CD4-positive, alpha-beta memory T cell (primary cell): Measurements from ENCODE around the gene ZNF618. TPM values are rescaled to one million over a fixed set of nuclear protein-coding genes. Genes with fewer than 3 reads are reported as not detected.
A peak's percentile ranks its signal among the peaks of the same experiment; 100 is the strongest.

Experiments used
- CTCF ChIA-PET: fragments of 350-600 bp; sonication (Branson Sonifier 250); formaldehyde crosslinking; loops from one replicate; lab custom pipeline; 2021; ENCODE audit warnings: inconsistent platforms; ENCODE audit not compliant: partially characterized antibody; lab: Charles Lee
- POLR2A ChIA-PET: fragments of 350-600 bp; sonication (Branson Sonifier 250); formaldehyde crosslinking; loops from one replicate; lab custom pipeline; 2021; ENCODE audit not compliant: partially characterized antibody; lab: Charles Lee
- DNase-seq, 5 donors: peaks; one replicate each; pipeline versions ENCODE4 v3.0.0 to v3.0.0-alpha.2; 2020 to 2022; ENCODE audit warnings: mixed read lengths in 1 of 5
- H3K27ac ChIP-seq: one replicate; pipeline ENCODE4 v1.7.0; 2013; ENCODE audit warnings: low read depth, low read length
- H3K27me3 ChIP-seq: 2 replicates; pipeline ENCODE4 v1.7.0; 2013; ENCODE audit warnings: mild to moderate bottlenecking, low read length, moderate library complexity; ENCODE audit not compliant: insufficient read depth
- H3K36me3 ChIP-seq: 2 replicates; pipeline ENCODE4 v1.7.0; 2013; ENCODE audit warnings: mild to moderate bottlenecking, low read length, moderate library complexity; ENCODE audit not compliant: insufficient read depth
- H3K4me1 ChIP-seq: 2 replicates; pipeline ENCODE4 v1.7.0; 2013; ENCODE audit warnings: mild to moderate bottlenecking, low read length, moderate library complexity; ENCODE audit not compliant: insufficient read depth
- H3K4me3 ChIP-seq, 2 donors: one replicate each; pipeline ENCODE4 v1.7.0; 2013; ENCODE audit warnings: low read length in 2 of 2, mild to moderate bottlenecking in 1 of 2
- H3K9me3 ChIP-seq, 2 donors: one replicate each; pipeline ENCODE4 v1.7.0; 2013; ENCODE audit warnings: low read length in 2 of 2, control low read depth in 1 of 2; ENCODE audit not compliant: control insufficient read depth in 1 of 2
- H3K27ac Mint-ChIP-seq, 7 donors: one replicate each; pipeline ENCODE4 v1.8.0; 2020 to 2021; ENCODE audit warnings: mixed read lengths in 7 of 7, mild to moderate bottlenecking in 6 of 7, inconsistent platforms in 3 of 7, moderate library complexity in 3 of 7
- H3K27me3 Mint-ChIP-seq, 2 donors: one replicate each; pipeline ENCODE4 v1.8.0; 2020 to 2021; ENCODE audit warnings: mixed read lengths in 2 of 2
- H3K36me3 Mint-ChIP-seq, 2 donors: one replicate each; pipeline ENCODE4 v1.8.0; 2020 to 2021; ENCODE audit warnings: mixed read lengths in 2 of 2, inconsistent platforms in 1 of 2, mild to moderate bottlenecking in 1 of 2
- H3K4me1 Mint-ChIP-seq, 4 donors: one replicate each; pipeline ENCODE4 v1.8.0; 2020 to 2021; ENCODE audit warnings: mixed read lengths in 4 of 4, mild to moderate bottlenecking in 1 of 4
- H3K4me3 Mint-ChIP-seq, 8 donors: one replicate each; pipeline ENCODE4 v1.8.0; 2020 to 2021; ENCODE audit warnings: mixed read lengths in 8 of 8, mild to moderate bottlenecking in 7 of 8, moderate library complexity in 6 of 8, inconsistent platforms in 3 of 8
- H3K9me3 Mint-ChIP-seq, 8 donors: one replicate each; pipeline ENCODE4 v1.8.0; 2020 to 2021; ENCODE audit warnings: mixed read lengths in 8 of 8, mild to moderate bottlenecking in 5 of 8, inconsistent platforms in 3 of 8, moderate library complexity in 1 of 8
- intact Hi-C: fragments of 100-400 bp; cut with micrococcal nuclease; formaldehyde crosslinking; loops from one replicate; pipeline ENCODE4 v1.15.1; 2023
- polyA plus RNA-seq, 2 donors: library from polyadenylated mRNA; unstranded; fragments of 300-500 nt; fragmentation: Illumina TruSeq; gene quantifications; one replicate each; pipeline ENCODE4 v1.2.3, GENCODE V29; 2021
- total RNA-seq, 2 experiments: library from RNA; stranded (reverse); gene quantifications; one replicate each; pipeline ENCODE4 v1.2.3, GENCODE V29; 2021

Gene ZNF618
- total and polyA plus RNA-seq, 4 experiments from 2014 or later, result 0.79 to 1.7 (median 0.80) TPM; not detected in 1

DNA sequence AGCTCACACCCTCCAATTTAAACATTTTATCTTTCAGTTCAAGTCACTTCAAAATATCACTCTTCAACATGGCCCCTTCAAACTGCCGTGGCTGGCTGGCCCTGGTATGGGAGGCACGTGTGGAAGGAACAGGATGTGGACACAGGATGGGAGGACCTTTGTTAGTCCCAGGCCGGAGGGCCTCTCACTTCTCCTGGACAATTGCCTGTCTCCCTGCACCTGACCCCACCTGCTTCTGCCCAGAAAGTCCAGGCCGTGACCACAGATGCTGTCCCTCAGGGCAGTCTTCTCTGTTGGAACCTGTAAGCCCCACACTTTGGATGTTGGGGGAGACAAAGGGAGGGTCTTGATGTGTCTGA lies 182.6 kb downstream of the ZNF618 start:
- intact Hi-C loops, result no loop called here
- Histone ChIP-seq H3K36me3 (no peaks in the 10 kb centered on the region), H3K4me3 (no peak overlapping the region), H3K27me3 (no peaks in the 10 kb centered on the region), H3K27ac (no peak overlapping the region), H3K4me1 (no peaks in the 10 kb centered on the region), H3K9me3 (no peaks in the 10 kb centered on the region)
- Mint-ChIP-seq H3K4me1 (no peaks in the 10 kb centered on the region), H3K36me3 (no peaks in the 10 kb centered on the region), H3K9me3 (no peaks in the 10 kb centered on the region), H3K4me3 (no peak overlapping the region), H3K27ac (no peak overlapping the region), H3K27me3 (peaks cover 14 to 17% of the 10 kb centered on the region in 2 donors)
- DNase-seq, result no peak
- ChIA-PET CTCF (interaction anchor here (2.6 kb wide), 1 partner anchor 24 kb away, joined by 10 read pairs; no protein-coding TSS in a partner anchor), POLR2A (no interaction called here)

DNA sequence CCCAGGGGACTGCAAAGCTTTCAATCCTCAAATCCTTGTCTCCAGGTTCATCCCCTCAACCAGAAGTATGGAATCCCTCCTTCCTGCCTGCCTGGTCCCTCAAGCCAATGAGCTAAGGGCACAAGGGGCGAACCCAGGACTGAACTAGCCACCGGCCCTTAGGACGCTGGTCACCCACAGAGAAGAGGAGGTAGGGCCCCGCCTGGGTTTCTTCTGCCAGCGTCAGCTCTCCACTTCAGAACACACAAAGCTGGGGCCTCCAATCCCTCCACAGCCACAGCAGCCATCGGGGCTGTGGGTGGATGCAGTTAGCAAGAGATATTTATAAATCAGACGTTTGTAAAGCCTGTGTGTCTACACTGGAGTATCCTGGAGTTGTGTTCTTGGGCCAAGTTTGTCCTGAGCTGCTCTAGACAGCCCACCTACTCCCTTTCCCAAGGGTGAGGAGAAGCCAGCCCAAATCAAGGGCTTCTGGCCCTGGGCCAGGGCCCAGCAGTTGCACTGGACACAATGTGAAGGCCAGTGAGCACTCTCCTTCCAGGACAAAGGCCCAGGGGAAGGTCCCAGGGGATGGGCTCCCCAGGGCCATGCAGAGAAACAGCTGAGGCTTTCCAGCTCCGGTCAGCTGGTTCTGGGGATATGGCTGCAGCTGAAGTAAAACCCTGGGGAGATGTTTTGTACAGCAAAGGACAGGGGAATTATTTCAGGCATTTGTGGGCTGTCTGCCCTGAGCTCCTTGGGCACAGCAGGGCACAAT lies 183.1 kb downstream of the ZNF618 start:
- Mint-ChIP-seq H3K27ac (no peak overlapping the region), H3K27me3 (peaks cover 14 to 17% of the 10 kb centered on the region in 2 donors), H3K4me1 (no peaks in the 10 kb centered on the region), H3K9me3 (peaks cover 0 to 3% (median 0%) of the 10 kb centered on the region in 8 donors), H3K4me3 (no peak overlapping the region), H3K36me3 (no peaks in the 10 kb centered on the region)
- Histone ChIP-seq H3K4me3 (no peak overlapping the region), H3K27me3 (no peaks in the 10 kb centered on the region), H3K9me3 (no peaks in the 10 kb centered on the region), H3K36me3 (no peaks in the 10 kb centered on the region), H3K27ac (no peak overlapping the region), H3K4me1 (no peaks in the 10 kb centered on the region)
- intact Hi-C loops, result no loop called here
- CTCF ChIA-PET, result interaction anchor here (2.6 kb wide), 1 partner anchor 23 kb away, joined by 10 read pairs; no protein-coding TSS in a partner anchor
- POLR2A ChIA-PET, result no interaction called here
- no peak for DNase-seq

DNA sequence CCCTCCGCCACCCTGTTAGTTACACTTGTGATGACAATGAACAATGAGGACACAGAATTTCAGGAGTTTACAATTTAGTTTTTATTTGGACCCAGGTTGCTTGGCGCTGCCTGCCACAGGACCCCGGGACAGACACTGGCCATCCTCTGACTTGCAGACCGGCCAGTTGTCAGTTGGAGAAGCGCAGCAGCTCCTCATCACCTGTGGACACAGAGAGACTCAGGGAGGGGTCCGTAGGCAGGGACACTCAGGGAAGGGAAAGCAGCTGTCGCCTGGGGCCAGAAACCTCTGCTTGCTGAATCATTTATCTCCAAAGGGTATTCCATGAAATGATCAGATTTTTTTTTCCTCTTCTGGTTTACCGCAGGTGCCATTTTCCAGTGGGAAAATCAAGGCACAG lies 184.0 kb downstream of the ZNF618 start:
- H3K4me3 Mint-ChIP-seq, result no peak overlapping the region
- POLR2A ChIA-PET, result no interaction called here

DNA sequence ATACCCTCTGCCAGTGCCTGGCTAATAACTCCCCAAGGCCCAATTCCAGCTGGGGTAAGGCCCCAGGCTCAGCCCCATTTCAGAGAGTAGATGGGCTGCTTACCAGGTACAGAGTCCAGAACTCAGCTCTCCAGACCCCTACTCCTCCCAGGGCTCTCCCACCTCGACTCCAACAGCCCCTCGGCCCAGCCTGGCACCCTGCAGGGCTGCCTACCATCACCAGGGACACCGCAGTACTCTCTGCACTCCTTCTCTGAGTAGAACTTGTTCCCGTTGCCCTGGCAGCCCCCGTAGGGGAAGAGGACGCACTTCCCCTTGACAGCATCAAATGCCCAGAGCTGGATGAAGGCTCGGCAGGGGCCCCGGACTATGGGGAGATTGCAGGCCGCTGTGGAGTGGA lies 184.6 kb downstream of the ZNF618 start:
- no peaks in the 10 kb centered on the region for H3K9me3 ChIP-seq
- Mint-ChIP-seq H3K36me3 (no peaks in the 10 kb centered on the region), H3K4me3 (peak overlapping the region in 1 of 8 donors; percentile 31), H3K27me3 (peaks cover 14 to 19% of the 10 kb centered on the region in 2 donors), H3K27ac (no peak overlapping the region), H3K9me3 (peaks cover 0 to 3% (median 0%) of the 10 kb centered on the region in 8 donors), H3K4me1 (no peaks in the 10 kb centered on the region)
- no peaks in the 10 kb centered on the region for H3K27me3 ChIP-seq
- intact Hi-C loops, result no loop called here
- H3K36me3 ChIP-seq, result no peaks in the 10 kb centered on the region
- DNase-seq, result no peak
- H3K4me1 ChIP-seq, result no peaks in the 10 kb centered on the region
- CTCF ChIA-PET, result interaction anchor here (2.6 kb wide), 1 partner anchor 22 kb away, joined by 10 read pairs; no protein-coding TSS in a partner anchor
- no peak overlapping the region for H3K27ac ChIP-seq
- no peak overlapping the region for H3K4me3 ChIP-seq
- POLR2A ChIA-PET, result no interaction called here

More for the DNA sequence above, 184.0 kb downstream of the ZNF618 start:
- Histone ChIP-seq H3K9me3 (no peaks in the 10 kb centered on the region), H3K27ac (no peak overlapping the region), H3K4me1 (no peaks in the 10 kb centered on the region), H3K27me3 (no peaks in the 10 kb centered on the region), H3K4me3 (no peak overlapping the region), H3K36me3 (no peaks in the 10 kb centered on the region)
- H3K27ac Mint-ChIP-seq, result no peak overlapping the region
- H3K9me3 Mint-ChIP-seq, result peaks cover 0 to 3% (median 0%) of the 10 kb centered on the region in 8 donors
- no peaks in the 10 kb centered on the region for H3K4me1 Mint-ChIP-seq
- no peak for DNase-seq
- no peaks in the 10 kb centered on the region for H3K36me3 Mint-ChIP-seq
- H3K27me3 Mint-ChIP-seq, result peaks cover 14 to 19% of the 10 kb centered on the region in 2 donors
- intact Hi-C loops, result no loop called here
- CTCF ChIA-PET, result interaction anchor here (2.6 kb wide), 1 partner anchor 22 kb away, joined by 10 read pairs; no protein-coding TSS in a partner anchor

DNA sequence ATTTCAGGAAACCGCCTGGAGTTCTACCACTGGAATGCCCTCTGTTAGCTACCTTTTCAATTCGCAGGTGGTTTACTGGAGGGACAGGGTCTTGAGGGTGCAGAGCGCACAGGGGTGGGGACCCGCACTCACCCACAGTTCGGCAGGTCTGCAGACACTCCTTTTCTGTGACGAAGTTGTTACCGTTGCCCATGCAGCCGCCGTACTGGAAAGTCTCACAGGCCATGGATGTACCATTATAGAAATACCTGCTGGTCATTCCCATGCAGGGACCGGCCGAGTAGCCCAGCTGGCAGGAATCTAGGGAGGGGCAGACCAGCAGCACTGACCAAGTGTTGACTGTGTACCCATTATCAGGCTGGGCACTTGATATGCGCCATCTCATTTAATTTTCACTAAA lies 185.2 kb downstream of the ZNF618 start:
- peaks cover 0 to 3% (median 0%) of the 10 kb centered on the region in 8 donors for H3K9me3 Mint-ChIP-seq
- no peak overlapping the region for H3K27ac Mint-ChIP-seq
- Histone ChIP-seq H3K9me3 (no peaks in the 10 kb centered on the region), H3K4me1 (no peaks in the 10 kb centered on the region), H3K4me3 (no peak overlapping the region), H3K27me3 (no peaks in the 10 kb centered on the region), H3K36me3 (no peaks in the 10 kb centered on the region), H3K27ac (no peak overlapping the region)
- ChIA-PET CTCF (no interaction called here), POLR2A (no interaction called here)
- H3K4me3 Mint-ChIP-seq, result no peak overlapping the region
- DNase-seq, result no peak
- peaks cover 14 to 20% of the 10 kb centered on the region in 2 donors for H3K27me3 Mint-ChIP-seq
- intact Hi-C loops, result no loop called here
- no peaks in the 10 kb centered on the region for H3K36me3 Mint-ChIP-seq
- no peaks in the 10 kb centered on the region for H3K4me1 Mint-ChIP-seq

DNA sequence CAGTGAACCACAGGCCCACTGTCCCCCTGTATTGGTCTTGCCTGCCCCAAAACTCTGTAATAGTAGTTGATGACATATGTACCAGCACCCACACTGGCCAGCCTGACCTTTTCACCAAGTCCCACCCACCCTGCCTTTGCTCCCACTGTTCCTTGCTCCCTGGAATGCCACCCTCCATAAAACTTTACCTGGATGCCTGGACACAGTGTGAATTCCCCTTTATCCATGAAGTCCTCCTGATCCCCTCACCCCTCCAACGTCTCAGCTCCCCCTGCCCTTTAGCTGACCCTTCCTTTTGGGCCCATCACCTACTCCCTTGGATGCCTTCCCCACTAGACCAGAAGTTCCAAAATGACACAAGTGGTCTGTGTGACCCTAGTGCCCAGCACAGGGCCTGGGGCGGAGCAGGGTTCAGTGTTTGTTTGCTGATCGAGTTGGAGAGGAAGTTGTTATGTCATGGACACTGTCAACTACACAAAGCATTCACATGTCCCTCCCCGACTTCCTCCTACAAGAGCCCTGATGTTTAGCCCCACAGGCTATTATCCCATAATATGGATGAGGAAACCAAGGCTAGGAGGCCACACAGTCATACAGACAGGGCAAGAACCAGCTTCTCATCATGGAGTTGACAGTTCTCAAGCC lies 185.8 kb downstream of the ZNF618 start:
- Mint-ChIP-seq H3K9me3 (peaks cover 0 to 3% (median 0%) of the 10 kb centered on the region in 8 donors), H3K36me3 (no peaks in the 10 kb centered on the region), H3K27ac (no peak overlapping the region), H3K4me1 (no peaks in the 10 kb centered on the region), H3K27me3 (peaks cover 14 to 22% of the 10 kb centered on the region in 2 donors), H3K4me3 (no peak overlapping the region)
- POLR2A ChIA-PET, result no interaction called here
- no peaks in the 10 kb centered on the region for H3K4me1 ChIP-seq
- CTCF ChIA-PET, result no interaction called here
- no peak overlapping the region for H3K27ac ChIP-seq
- H3K27me3 ChIP-seq, result no peaks in the 10 kb centered on the region
- H3K36me3 ChIP-seq, result no peaks in the 10 kb centered on the region
- H3K4me3 ChIP-seq, result no peak overlapping the region
- DNase-seq, result no peak
- no peaks in the 10 kb centered on the region for H3K9me3 ChIP-seq
- intact Hi-C loops, result no loop called here

DNA sequence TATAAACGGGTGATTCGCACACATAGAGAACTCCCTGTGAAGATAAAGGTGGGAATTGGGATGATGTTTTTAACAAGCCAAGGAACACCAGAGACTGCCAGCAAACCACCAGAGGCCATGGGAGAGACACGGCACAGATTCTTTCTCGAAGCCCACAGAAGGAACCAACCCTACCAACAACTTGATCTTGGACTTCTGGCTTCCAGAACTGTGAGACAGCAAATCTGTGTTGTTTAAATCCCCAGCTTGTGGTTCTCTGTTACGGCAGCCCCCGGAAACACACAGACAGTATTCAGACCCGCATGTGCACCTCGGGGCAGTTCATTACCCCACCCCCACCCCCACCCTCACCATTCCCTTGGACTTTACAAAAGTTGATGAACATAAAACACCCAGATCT lies 189.2 kb downstream of the ZNF618 start:
- ChIA-PET CTCF (no interaction called here), POLR2A (no interaction called here)
- Mint-ChIP-seq H3K27me3 (peaks cover 14 to 21% of the 10 kb centered on the region in 2 donors), H3K36me3 (no peaks in the 10 kb centered on the region), H3K9me3 (peaks cover 0 to 3% (median 0%) of the 10 kb centered on the region in 8 donors), H3K4me1 (no peaks in the 10 kb centered on the region), H3K4me3 (no peak overlapping the region), H3K27ac (no peak overlapping the region)
- Histone ChIP-seq H3K27me3 (no peaks in the 10 kb centered on the region), H3K4me1 (no peaks in the 10 kb centered on the region), H3K4me3 (no peak overlapping the region), H3K9me3 (no peaks in the 10 kb centered on the region), H3K27ac (no peak overlapping the region), H3K36me3 (no peaks in the 10 kb centered on the region)
- intact Hi-C loops, result no loop called here
- DNase-seq, result no peak
